Nephron progenitor cell (in vitro differentiated cells): Measurements from ENCODE around the gene SCCPDH.

ENCODE experiments used
- DNase-seq: peaks from one replicate; pipeline ENCODE4 v3.0.0; 2021
- H3K27ac Mint-ChIP-seq: 2 replicates; pipeline ENCODE4 v1.8.0; 2021; ENCODE audit warnings: mild to moderate bottlenecking, moderate library complexity, mixed read lengths
- H3K27me3 Mint-ChIP-seq: 2 replicates; pipeline ENCODE4 v1.8.0; 2021; ENCODE audit warnings: mild to moderate bottlenecking, low read depth, mixed read lengths; ENCODE audit not compliant: poor library complexity
- H3K36me3 Mint-ChIP-seq: 2 replicates; pipeline ENCODE4 v1.8.0; 2021; ENCODE audit warnings: low read depth, mixed read lengths
- H3K4me1 Mint-ChIP-seq: 2 replicates; pipeline ENCODE4 v1.8.0; 2021; ENCODE audit warnings: mixed read lengths
- H3K4me3 Mint-ChIP-seq: 2 replicates; pipeline ENCODE4 v1.8.0; 2021; ENCODE audit warnings: mild to moderate bottlenecking, moderate library complexity, mixed read lengths
- H3K9me3 Mint-ChIP-seq: 2 replicates; pipeline ENCODE4 v1.8.0; 2021; ENCODE audit warnings: mild to moderate bottlenecking, moderate library complexity, mixed read lengths
- TF ChIP-seq, protein P1 (sequence below): fragments of 200-600 bp; sonication (generic); IDR thresholded peaks from 2 replicates; pipeline ENCODE4 v1.5.0; 2021; ENCODE audit warnings: antibody characterized with exemption

SCCPDH gene

GRCh38 chr1:246773213-246773641 is 49.0 kb downstream of the SCCPDH start:
- Mint-ChIP-seq H3K4me1 (peaks cover 29% of the 10 kb centered on the region), H3K36me3 (peaks cover 83% of the 10 kb centered on the region), H3K4me3 (no peak overlapping the region), H3K27ac (peak overlapping the region; percentile 27), H3K27me3 (no peaks in the 10 kb centered on the region), H3K9me3 (no peaks in the 10 kb centered on the region)
- no peak for DNase-seq
- TF ChIP-seq, protein P1, sequence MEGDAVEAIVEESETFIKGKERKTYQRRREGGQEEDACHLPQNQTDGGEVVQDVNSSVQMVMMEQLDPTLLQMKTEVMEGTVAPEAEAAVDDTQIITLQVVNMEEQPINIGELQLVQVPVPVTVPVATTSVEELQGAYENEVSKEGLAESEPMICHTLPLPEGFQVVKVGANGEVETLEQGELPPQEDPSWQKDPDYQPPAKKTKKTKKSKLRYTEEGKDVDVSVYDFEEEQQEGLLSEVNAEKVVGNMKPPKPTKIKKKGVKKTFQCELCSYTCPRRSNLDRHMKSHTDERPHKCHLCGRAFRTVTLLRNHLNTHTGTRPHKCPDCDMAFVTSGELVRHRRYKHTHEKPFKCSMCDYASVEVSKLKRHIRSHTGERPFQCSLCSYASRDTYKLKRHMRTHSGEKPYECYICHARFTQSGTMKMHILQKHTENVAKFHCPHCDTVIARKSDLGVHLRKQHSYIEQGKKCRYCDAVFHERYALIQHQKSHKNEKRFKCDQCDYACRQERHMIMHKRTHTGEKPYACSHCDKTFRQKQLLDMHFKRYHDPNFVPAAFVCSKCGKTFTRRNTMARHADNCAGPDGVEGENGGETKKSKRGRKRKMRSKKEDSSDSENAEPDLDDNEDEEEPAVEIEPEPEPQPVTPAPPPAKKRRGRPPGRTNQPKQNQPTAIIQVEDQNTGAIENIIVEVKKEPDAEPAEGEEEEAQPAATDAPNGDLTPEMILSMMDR: no peak

DNA sequence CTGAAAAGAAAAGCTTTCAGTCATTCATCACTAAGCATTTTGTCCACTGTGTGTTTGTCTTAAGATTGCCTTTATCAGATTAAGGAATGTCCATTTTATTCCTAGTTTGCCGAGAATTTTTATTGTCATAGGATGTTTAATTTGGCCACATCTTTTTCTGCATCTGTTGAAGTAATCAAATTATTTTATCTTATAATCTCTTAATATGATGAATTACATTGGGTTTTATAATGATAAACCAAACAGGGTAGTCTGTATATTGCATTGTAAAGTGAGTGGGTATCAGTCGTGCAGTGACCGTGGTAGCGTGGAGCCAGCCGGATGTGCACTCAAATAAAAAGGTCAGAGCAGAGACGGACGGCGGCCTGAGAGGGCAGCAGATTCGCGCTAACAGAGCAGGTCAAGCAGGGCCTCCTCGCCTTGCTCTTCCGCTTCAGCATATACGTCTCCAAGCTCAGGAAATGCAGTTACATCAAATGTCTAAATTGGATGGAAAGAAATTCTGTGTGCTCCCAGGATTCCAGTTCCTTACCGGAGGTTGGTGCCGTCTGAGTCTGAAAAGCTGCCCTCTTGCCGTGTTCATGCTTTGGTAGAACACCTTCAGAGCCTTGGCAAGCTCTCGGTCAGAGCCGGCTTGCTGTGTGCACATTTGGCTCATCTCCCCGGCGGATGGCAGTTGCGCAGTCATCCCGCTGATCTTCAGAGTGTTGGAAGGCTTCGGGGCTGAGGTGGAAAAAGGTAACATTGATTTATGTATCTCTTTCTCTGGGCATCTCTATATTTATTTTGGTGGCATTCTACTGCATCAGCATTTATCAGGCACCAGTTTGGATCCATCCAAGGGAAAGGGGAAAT is 51.5 kb downstream of the SCCPDH start:
- DNase-seq: no peak
- TF ChIP-seq, protein P1: no peak
- Mint-ChIP-seq H3K4me3 (peak overlapping the region; percentile 20), H3K27me3 (peaks cover 2% of the 10 kb centered on the region), H3K27ac (peak overlapping the region; percentile 48), H3K36me3 (peaks cover 86% of the 10 kb centered on the region), H3K9me3 (no peaks in the 10 kb centered on the region), H3K4me1 (peaks cover 44% of the 10 kb centered on the region)

DNA sequence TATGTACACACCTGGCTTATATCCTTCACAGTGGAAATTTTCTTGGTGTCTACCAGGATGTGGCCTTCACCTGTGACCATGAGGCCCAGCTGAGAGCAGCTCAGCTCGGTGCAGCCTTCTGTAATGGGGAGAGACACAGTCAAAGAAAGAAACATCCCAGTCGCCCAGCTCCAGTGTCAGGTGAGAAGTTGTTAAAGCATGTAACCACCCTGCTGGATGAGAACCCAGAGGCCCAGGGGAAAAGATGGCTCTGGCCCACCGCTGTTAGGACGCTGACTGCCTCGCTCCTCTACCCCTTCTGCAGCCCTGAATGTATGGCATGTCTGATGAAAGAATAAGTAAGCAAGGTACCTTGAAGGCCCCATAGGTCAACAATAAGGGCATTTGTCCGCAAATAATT is 52.7 kb downstream of the SCCPDH start:
- H3K27me3 Mint-ChIP-seq: peaks cover 2% of the 10 kb centered on the region
- TF ChIP-seq, protein P1: no peak
- H3K4me3 Mint-ChIP-seq: no peak overlapping the region
- DNase-seq: no peak
- H3K27ac Mint-ChIP-seq: peak overlapping the region; percentile 73
- no peaks in the 10 kb centered on the region for H3K9me3 Mint-ChIP-seq
- H3K4me1 Mint-ChIP-seq: peaks cover 51% of the 10 kb centered on the region
- H3K36me3 Mint-ChIP-seq: peaks cover 87% of the 10 kb centered on the region

- H3K4me1 Mint-ChIP-seq: peaks cover 58% of the 10 kb centered on the region
- no peaks in the 10 kb centered on the region for H3K9me3 Mint-ChIP-seq
- H3K4me3 Mint-ChIP-seq: no peak overlapping the region
- no peak for DNase-seq
- H3K27me3 Mint-ChIP-seq: peaks cover 2% of the 10 kb centered on the region
- TF ChIP-seq, protein P1: no peak
- H3K36me3 Mint-ChIP-seq: peaks cover 76% of the 10 kb centered on the region
- H3K27ac Mint-ChIP-seq: peak overlapping the region; percentile 91
Observed at GRCh38 chr1:246778663-246779062, 54.5 kb downstream of the SCCPDH start.

- peaks cover 71% of the 10 kb centered on the region for H3K36me3 Mint-ChIP-seq
- H3K9me3 Mint-ChIP-seq: no peaks in the 10 kb centered on the region
- DNase-seq: no peak
- TF ChIP-seq, protein P1: no peak
- H3K27ac Mint-ChIP-seq: no peak overlapping the region
- H3K27me3 Mint-ChIP-seq: peaks cover 2% of the 10 kb centered on the region
- H3K4me1 Mint-ChIP-seq: peaks cover 58% of the 10 kb centered on the region
- no peak overlapping the region for H3K4me3 Mint-ChIP-seq
Observed at GRCh38 chr1:246779561-246780175, 55.5 kb downstream of the SCCPDH start.
